GM12892 (cell line): ENCODE measurements around the gene ENAH.

ENCODE experiments used
- POLR2A ChIP-seq: IDR thresholded peaks from 2 replicates; pipeline ENCODE4 v1.6.1; 2011; ENCODE audit warnings: low read depth, low read length, control low read depth
- TAF1 ChIP-seq: IDR thresholded peaks from 2 replicates; pipeline ENCODE4 v1.6.1; 2011; ENCODE audit warnings: low read depth, mild to moderate bottlenecking, control low read depth, low read length, borderline replicate concordance

GRCh38 chr1:225694151-225694603 lies 41.3 kb upstream of the ENAH start:
- TF ChIP-seq TAF1 (no peak), POLR2A (no peak)
